Limb (tissue), 2 donors: ENCODE data around the gene TSPAN13.

Experiments
- DNase-seq, 2 donors: peaks; one replicate each; pipeline ENCODE4 v3.0.0-alpha.2; 2016; ENCODE audit errors: extremely low spot score in 2 of 2

Gene TSPAN13

DNA sequence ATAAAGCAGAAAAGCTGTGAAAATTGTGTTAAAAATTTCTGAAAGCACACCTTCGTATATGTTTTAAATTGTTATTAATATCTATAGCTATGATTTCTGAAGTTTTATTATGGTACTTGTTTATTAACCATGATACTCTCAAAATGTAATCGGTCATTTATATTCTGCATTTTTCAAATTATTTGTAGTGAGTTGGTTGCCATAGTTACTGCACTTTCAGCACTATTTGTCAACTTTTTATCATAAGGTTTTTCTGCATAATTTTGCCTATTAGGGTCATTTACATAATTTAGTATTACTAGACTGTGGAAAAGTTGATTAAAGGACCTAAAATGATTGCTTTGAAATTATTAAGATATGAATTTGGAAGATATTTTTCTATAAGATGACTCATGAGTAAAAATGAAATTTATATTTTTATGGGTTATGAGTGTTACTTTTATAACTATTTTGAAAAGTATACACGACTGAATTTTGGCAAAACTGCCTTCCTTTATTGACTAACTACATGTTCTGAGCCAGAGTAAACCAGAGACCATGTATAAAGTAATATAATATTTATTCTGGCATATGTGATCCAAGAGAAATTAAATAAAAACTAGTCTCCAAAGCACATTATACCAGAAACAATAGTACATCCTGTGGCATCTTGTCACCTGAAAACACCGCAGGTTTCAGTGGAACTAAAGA, 59.1 kb downstream of the TSPAN13 start:
- DNase-seq, result no peak

- no peak for DNase-seq
These were observed 59.7 kb downstream of the TSPAN13 start for GRCh38 chr7:16813232-16813616.

- no peak for DNase-seq
These were observed 61.4 kb downstream of the TSPAN13 start for GRCh38 chr7:16815001-16815400.

GRCh38 chr7:16816824-16817223, 63.3 kb downstream of the TSPAN13 start:
- no peak for DNase-seq

DNA sequence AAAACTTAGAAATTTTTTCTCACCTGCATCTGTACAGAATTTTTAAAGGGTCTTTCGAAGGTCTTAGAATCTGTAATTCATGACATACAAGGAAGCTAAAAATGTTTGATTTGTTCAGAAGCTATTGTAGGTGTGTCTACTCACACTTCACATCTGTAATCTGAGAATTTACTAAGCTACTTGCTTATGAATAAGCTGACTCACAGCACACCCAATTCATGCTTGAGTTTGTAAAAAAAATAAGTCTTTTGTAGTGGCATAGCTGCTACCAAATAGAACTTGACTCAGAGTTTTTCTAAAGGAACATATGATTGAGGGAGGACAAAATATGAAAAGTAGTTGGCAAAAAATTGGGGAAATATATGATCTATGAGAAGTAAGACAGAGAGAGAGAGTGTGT, 64.0 kb downstream of the TSPAN13 start:
- no peak for DNase-seq

- DNase-seq, result no peak
These were observed 65.2 kb downstream of the TSPAN13 start for GRCh38 chr7:16818732-16819131.

DNA sequence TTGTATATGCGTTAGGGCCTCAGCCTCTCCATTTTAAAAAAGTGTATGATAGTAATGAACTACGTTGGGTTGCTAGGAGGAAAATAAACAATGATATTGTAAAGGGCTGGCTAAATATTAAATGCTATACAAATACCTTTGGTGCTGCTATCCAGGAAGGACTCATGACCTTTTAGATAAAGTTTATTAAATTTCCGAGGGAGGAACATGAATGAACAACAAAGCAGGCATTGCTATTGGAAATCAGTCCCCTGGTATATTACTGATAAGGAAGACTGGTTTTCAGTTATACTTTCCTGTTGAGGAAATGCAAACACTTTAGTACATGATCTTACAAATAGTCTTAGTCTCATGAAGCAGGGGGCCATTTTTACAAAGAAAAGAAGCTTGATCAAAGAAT, 68.5 kb downstream of the TSPAN13 start:
- no peak for DNase-seq

- no peak for DNase-seq
These were observed 72.5 kb downstream of the TSPAN13 start for GRCh38 chr7:16826060-16826459.

DNA sequence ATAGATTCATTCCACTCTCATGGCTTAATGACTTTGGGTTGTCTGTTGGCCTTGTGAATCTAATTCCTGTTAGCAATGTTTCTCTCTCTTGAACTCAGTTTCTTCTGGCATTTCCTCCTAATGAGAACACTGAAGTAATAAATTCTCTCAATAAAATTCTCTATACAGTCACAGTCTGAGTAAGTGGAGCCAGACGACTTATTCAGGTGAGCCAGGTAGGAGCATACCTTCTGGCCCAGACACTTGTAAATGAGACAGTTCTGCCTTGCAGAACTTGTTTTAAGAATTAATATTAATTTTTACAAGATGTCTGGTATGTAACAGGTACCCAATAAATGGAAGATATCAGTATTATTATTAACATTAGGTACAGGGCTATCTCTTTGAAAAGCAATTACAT, 79.8 kb downstream of the TSPAN13 start:
- DNase-seq, result no peak
